HG02943 (cell line): ENCODE results near the gene SRSF8.

ENCODE experiments used
- ATAC-seq: cut with Tn5 transposase; IDR thresholded peaks from one replicate; pipeline ENCODE4 v1.9.1; 2021; ENCODE audit warnings: mild to moderate bottlenecking, low read depth, moderate library complexity; ENCODE audit not compliant: unreplicated experiment

SRSF8 gene

DNA sequence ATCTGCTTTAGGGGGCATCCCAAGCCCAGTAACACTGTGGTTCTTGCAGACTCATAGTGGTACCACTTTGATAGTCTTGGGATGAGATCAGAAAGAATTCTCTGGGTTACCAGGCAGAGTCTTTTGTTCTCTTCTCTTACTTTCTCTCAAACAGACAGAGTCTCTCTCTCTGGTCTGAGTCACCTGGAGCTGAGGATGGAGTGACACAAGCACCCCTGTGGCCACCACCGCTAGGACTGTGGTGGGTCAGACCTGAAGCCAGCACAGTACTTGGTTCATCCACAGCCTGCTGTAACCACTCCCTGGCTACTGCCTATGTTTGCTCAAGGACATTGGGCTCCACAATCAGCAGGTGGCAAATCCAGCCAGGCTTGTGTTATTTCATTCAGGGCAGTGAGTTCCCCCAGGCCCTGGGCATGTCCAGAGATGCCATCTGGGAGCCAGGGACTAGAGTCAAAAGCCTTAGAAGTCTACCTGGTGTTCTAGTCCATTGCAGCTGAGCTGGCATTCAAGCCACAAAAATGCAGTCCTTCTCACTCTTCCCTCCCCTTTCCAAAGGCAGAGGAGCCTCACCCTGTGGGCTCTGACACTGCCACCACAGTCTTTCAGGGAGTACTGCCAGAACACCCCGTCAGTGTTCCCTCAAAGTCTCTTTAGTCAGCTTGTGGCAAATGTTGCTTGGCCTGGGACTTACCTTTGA, 52.8 kb downstream of the SRSF8 start:
- no peak for ATAC-seq
